MM.1S (cell line): Measurements from ENCODE around the gene LVRN.

Experiments used
- CTCF ChIP-seq: fragments of 300-600 bp; sonication (generic); IDR thresholded peaks from 2 replicates; pipeline ENCODE4 v1.5.1; 2016; ENCODE audit warnings: antibody characterized with exemption, low read length, mixed read lengths
- EZH2 ChIP-seq: fragments of 300-600 bp; sonication (generic); optimal IDR thresholded peaks from 2 replicates; pipeline ENCODE3; 2017; ENCODE audit warnings: low read depth, mild to moderate bottlenecking, antibody characterized with exemption, low read length, mixed read lengths
- EZH2phosphoT487 ChIP-seq: fragments of 300-600 bp; sonication (generic); IDR thresholded peaks from 2 replicates; pipeline ENCODE4 v1.6.1; 2018; ENCODE audit warnings: antibody characterized with exemption, low read length

- TF ChIP-seq EZH2phosphoT487, result no peak
- no peak for TF ChIP-seq EZH2
- no peak for TF ChIP-seq CTCF
These were observed 27.8 kb upstream of the LVRN start for GRCh38 chr5:115934388-115934974.
